ENCODE results near the gene STAT5A. TPM values are rescaled to one million over a fixed set of nuclear protein-coding genes. Genes with fewer than 3 reads are reported as not detected.

The STAT5A gene
- total and polyA plus RNA-seq, 9 of the 15 experiments (the other 6 are each of a cell fraction or from before 2014, with no cell fraction given) = 79.9 to 415 (median 196) TPM

GRCh38 chr17:42325026-42325425 is 36.7 kb downstream of the STAT5A start:
- ChIA-PET CTCF (ENCODE audit: low intra/inter-chr PET ratio) (no interaction called here), POLR2A (interaction anchor here (1.1 kb wide), 1 partner anchor 10 kb away, joined by 3 read pairs; no protein-coding TSS in a partner anchor)
- Histone ChIP-seq H3K9ac (ENCODE audit: insufficient read depth in 1 of 2, low read depth in 2 of 2, low read length in 2 of 2) (peak overlapping the region in 1 of 2 experiments; percentile 53; a peak in 1 of 4 replicates), H2AFZ (ENCODE audit: low read depth, low read length) (no peak overlapping the region), H3K9me1 (ENCODE audit: control insufficient read depth, insufficient read depth, low read length) (no peaks in the 10 kb centered on the region), H4K20me1 (replicated peaks; ENCODE audit: control insufficient read depth, insufficient read depth, low read length) (no peaks in the 10 kb centered on the region), H3K27ac (ENCODE audit: extremely low read depth, low read depth, low read length) (no peak overlapping the region), H3K9me3 (replicated peaks; ENCODE audit: control insufficient read depth, insufficient read depth, low read depth, low read length) (no peaks in the 10 kb centered on the region), H3K4me2 (ENCODE audit: insufficient read depth, low read length) (no peak overlapping the region), H3K4me3 (no peak overlapping the region), H3K79me2 (ENCODE audit: control insufficient read depth, insufficient read depth, low read length) (peaks cover 12% of the 10 kb centered on the region), H3K4me1 (replicated peaks in 1 of 2; ENCODE audit: control insufficient read depth in 2 of 2, insufficient read depth in 2 of 2, low read length in 2 of 2) (peaks cover 25 to 30% of the 10 kb centered on the region in 2 experiments), H3K27me3 (ENCODE audit: control insufficient read depth in 2 of 2, insufficient read depth in 2 of 2, low read length in 2 of 2) (no peaks in the 10 kb centered on the region), H3K36me3 (ENCODE audit: control insufficient read depth, insufficient read depth, low read length) (peaks cover 72% of the 10 kb centered on the region)
- in situ Hi-C loops (cut with MboI) (no loop called here), intact Hi-C loops (cut with micrococcal nuclease) (no loop called here)
- no peak for DNase-seq (ENCODE audit: extremely low read depth in 1 of 4, low spot score in 3 of 4)
- no TSS peak for BruUV-seq (replicated peaks)
- WGBS (ENCODE audit: insufficient coverage, low coverage, missing lambda C conversion rate) = 99% methylated on average over 7 of the region's 7 CpGs
- FAIRE-seq = no peak
- ATAC-seq = no peak
- TF ChIP-seq ZNF408 (CRISPR knock-in tag; IDR thresholded peaks at IDR 0.05; ENCODE audit: low read depth) (no peak), HCFC1 (IDR thresholded peaks at IDR 0.05; ENCODE audit: low read depth, low read length) (no peak), TCF7 (IDR thresholded peaks at IDR 0.05; ENCODE audit: borderline replicate concordance) (no peak), KLF10 (CRISPR knock-in tag; IDR thresholded peaks at IDR 0.05) (no peak), FOXP1 (CRISPR knock-in tag; IDR thresholded peaks at IDR 0.05) (no peak), SMAD1 (IDR thresholded peaks at IDR 0.05; ENCODE audit: low read depth, low read length, partially characterized antibody) (no peak), ZNF318 (IDR thresholded peaks at IDR 0.05; ENCODE audit: borderline replicate concordance in 1 of 2, low read depth in 1 of 2) (no peak), RCOR1 (IDR thresholded peaks at IDR 0.05; ENCODE audit: borderline replicate concordance in 1 of 2, low read depth in 2 of 2, low read length in 2 of 2) (no peak), ELK3 (CRISPR knock-in tag; IDR thresholded peaks at IDR 0.05) (no peak), SMARCC2 (IDR thresholded peaks at IDR 0.05; ENCODE audit: low read depth) (no peak)

Measured in K562 (cell line).